ENCODE results near the gene UBAP2. TPM values are rescaled to one million over a fixed set of nuclear protein-coding genes. Genes with fewer than 3 reads are reported as not detected.

The UBAP2 gene
- total and polyA plus RNA-seq, 2 of the 4 experiments (the other 2 are of a cell fraction) = 12.9 to 25.5 TPM

- no peak overlapping the region for H3K4me3 ChIP-seq (ENCODE audit: insufficient read depth, low read depth, low read length)
- ChIA-PET CTCF (interaction anchor here (0.6 kb wide), 1 partner anchor 11 kb away, joined by 3 read pairs; no protein-coding TSS in a partner anchor), POLR2A (ENCODE audit: unreplicated experiment) (interaction anchor here (0.6 kb wide), 1 partner anchor 221 kb away, joined by 5 read pairs; the partner anchor contains the start of gene UBE2R2)
- H3K36me3 ChIP-seq (ENCODE audit: control insufficient read depth, insufficient read depth, low read length) = no peaks in the 10 kb centered on the region
- no peak for ATAC-seq (ENCODE audit: low read depth)
- no peak overlapping the region for H3K4ac ChIP-seq (ENCODE audit: low read depth, low read length)
- no peak overlapping the region for H4K8ac ChIP-seq (ENCODE audit: low read depth in 2 of 2, low read length in 2 of 2)
- H3K23ac ChIP-seq (ENCODE audit: low read depth, low read length) = no peak overlapping the region
- H2AK9ac ChIP-seq (replicated peaks; ENCODE audit: low read depth, low read length, poor library complexity) = no peak overlapping the region
- H4K91ac ChIP-seq (ENCODE audit: insufficient read depth, low read depth, low read length) = no peak overlapping the region
- H4K20me1 ChIP-seq (ENCODE audit: insufficient read depth, low read length) = peaks cover 25% of the 10 kb centered on the region
- no peak for DNase-seq
- WGBS, 2 experiments (ENCODE audit: extremely low coverage in 2 of 2, insufficient read length in 1 of 2) = no CpG with 5 or more reads among the region's 2 CpGs
- no peak overlapping the region for H3K27ac ChIP-seq (ENCODE audit: insufficient read depth, low read length)
- H3K9ac ChIP-seq (ENCODE audit: low read depth, low read length) = no peak overlapping the region
- H3K56ac ChIP-seq (ENCODE audit: extremely low read depth, insufficient read depth, low read length) = no peak overlapping the region
- no peak overlapping the region for H3K14ac ChIP-seq (replicated peaks; ENCODE audit: low read depth, low read length)
- no peaks in the 10 kb centered on the region for H3K27me3 ChIP-seq (ENCODE audit: control insufficient read depth, insufficient read depth, low read length)
- no peaks in the 10 kb centered on the region for H3K9me3 ChIP-seq (ENCODE audit: control insufficient read depth, insufficient read depth, low read length)
- peaks cover 20 to 44% of the 10 kb centered on the region in 2 experiments for H3K79me1 ChIP-seq (ENCODE audit: low read depth in 1 of 2, low read length in 2 of 2)
- H2BK120ac ChIP-seq (ENCODE audit: low read depth, low read length) = no peak overlapping the region
- H3K4me2 ChIP-seq (ENCODE audit: low read depth, low read length) = no peak overlapping the region
- in situ Hi-C loops (cut with MboI; ENCODE audit: low sequenced_read_pairs) (no loop called here), intact Hi-C loops (cut with micrococcal nuclease) (no loop called here), dilution Hi-C loops (cut with HindIII; ENCODE audit: low sequenced_read_pairs, unreplicated experiment) (no loop called here)
- H2BK5ac ChIP-seq (ENCODE audit: low read depth, low read length, poor library complexity, severe bottlenecking) = no peak overlapping the region
- no peak overlapping the region for H3K18ac ChIP-seq (ENCODE audit: low read depth, low read length)
- no peak overlapping the region for H2AK5ac ChIP-seq (ENCODE audit: low read depth, low read length)
- TF ChIP-seq NFE2L2 (IDR thresholded peaks at IDR 0.05; ENCODE audit: low read depth, low read length) = no peak
- no peak for TF ChIP-seq RCOR1 (IDR thresholded peaks at IDR 0.05; ENCODE audit: insufficient replicate concordance, low read length)
- no peak for TF ChIP-seq RAD21 (IDR thresholded peaks at IDR 0.05; ENCODE audit: low read length)
- no peak for TF ChIP-seq POLR2A (IDR thresholded peaks at IDR 0.05; ENCODE audit: low read depth, low read length)
- TF ChIP-seq FOS (IDR thresholded peaks at IDR 0.05; ENCODE audit: low read depth, low read length) = no peak
- no peak for TF ChIP-seq USF2 (IDR thresholded peaks at IDR 0.05; ENCODE audit: low read depth, low read length)
- TF ChIP-seq CTCF (conservative IDR thresholded peaks at IDR 0.05; ENCODE audit: low read depth, low read length) = no peak
- TF ChIP-seq SMC3 (IDR thresholded peaks at IDR 0.05; ENCODE audit: low read depth, low read length) = no peak
- TF ChIP-seq MAZ (IDR thresholded peaks at IDR 0.05; ENCODE audit: borderline replicate concordance, low read depth, low read length) = no peak
- TF ChIP-seq BHLHE40 (IDR thresholded peaks at IDR 0.05; ENCODE audit: low read depth, low read length) = no peak
- no peak for TF ChIP-seq MXI1 (IDR thresholded peaks at IDR 0.05; ENCODE audit: borderline replicate concordance, low read depth, low read length)
- TF ChIP-seq RFX5 (IDR thresholded peaks at IDR 0.05; ENCODE audit: low read depth, low read length) = no peak
- TF ChIP-seq MAFK (IDR thresholded peaks at IDR 0.05; ENCODE audit: low read depth, low read length) = no peak
- TF ChIP-seq CEBPB (IDR thresholded peaks at IDR 0.05; ENCODE audit: low read depth, low read length) = no peak
- TF ChIP-seq ELK1 (IDR thresholded peaks at IDR 0.05; ENCODE audit: borderline replicate concordance, low read depth, low read length) = no peak
- TF ChIP-seq CHD1 (IDR thresholded peaks at IDR 0.05; ENCODE audit: low read depth, low read length) = no peak
- H4K5ac ChIP-seq (ENCODE audit: low read depth, low read length) = no peak overlapping the region
- no peak overlapping the region for H2AFZ ChIP-seq (replicated peaks; ENCODE audit: low read length, poor library complexity)
- H2BK20ac ChIP-seq (ENCODE audit: low read depth, low read length) = no peak overlapping the region
- H2BK15ac ChIP-seq (ENCODE audit: low read depth, low read length) = no peak overlapping the region
- H3K4me1 ChIP-seq (ENCODE audit: control insufficient read depth, insufficient read depth, low read length) = no peaks in the 10 kb centered on the region
- H3K9me1 ChIP-seq (ENCODE audit: insufficient read depth, low read length) = no peaks in the 10 kb centered on the region
- BruUV-seq (replicated peaks) = no TSS peak
These were observed 11.1 kb downstream of the UBAP2 start for GRCh38 chr9:34037626-34038025.
